WI38 (cell line): Measurements from ENCODE around the gene DCBLD2.

ENCODE experiments used
- H3K4me3 ChIP-seq: 2 replicates; pipeline ENCODE4 v1.5.1; 2011; ENCODE audit warnings: low read depth, mild to moderate bottlenecking, control low read depth, low read length
- CTCF ChIP-seq: IDR thresholded peaks from 2 replicates; pipeline ENCODE4 v1.5.1; 2012; ENCODE audit warnings: low read depth, mild to moderate bottlenecking, control low read depth, low read length

Gene DCBLD2

GRCh38 chr3:98902351-98902740, 851 bp upstream of the DCBLD2 start:
- peak overlapping the region; percentile 62 for H3K4me3 ChIP-seq
- TF ChIP-seq CTCF = no peak

DNA sequence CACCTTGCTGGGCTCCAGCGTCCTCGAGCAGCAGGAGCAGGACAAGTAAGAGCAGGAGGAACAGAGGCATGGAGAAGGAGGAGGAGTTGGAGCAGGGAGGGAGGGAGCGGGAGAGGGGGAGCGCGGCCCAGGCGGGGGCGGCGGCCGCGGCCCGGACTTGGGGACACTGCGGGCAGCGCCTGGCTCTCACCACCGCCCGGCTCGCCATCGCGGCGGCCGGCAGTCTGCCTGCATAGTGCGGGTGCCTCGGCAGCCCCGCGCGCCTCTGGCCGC, 440 bp downstream of the DCBLD2 start:
- peak overlapping the region; percentile 93 for H3K4me3 ChIP-seq
- no peak for TF ChIP-seq CTCF

DNA sequence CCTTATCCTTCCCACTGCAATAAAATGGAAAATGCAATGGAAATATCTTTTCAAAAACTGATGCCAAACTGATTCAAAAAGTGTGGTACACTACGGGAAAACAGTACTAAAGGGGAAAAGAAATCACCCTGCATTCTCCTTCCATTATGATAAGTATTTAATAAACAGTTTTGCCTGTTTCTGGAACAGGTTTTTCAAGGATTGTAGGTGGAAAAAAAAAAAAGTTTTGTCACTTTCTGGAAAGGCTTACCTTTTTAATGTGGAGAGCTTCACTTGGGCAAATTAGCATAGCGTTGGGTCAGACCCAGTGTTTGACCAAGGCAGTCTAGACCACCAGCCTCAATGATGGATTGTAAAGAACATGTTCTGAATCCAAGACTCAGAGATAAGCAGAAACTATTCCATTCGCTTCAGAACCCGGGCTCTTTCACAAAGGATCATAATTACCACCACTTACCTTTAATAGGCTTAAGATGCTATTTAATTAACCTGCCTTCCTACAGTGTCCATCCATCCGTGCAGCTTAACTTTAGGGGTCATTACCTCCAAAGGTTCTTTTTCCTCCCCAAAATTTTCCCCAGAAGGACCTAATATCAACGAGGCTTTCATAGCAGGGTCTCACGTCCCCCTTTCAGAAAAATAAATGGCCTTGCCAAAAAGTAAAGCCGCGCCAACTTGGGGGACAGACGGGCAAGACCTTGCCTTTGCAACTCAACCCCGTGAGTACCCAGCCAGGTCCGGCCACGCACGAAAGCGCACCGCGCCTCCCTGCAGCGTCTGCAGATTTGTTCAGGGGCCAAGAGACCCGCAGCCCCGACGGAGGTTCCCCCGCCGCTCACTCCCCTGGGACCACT, 1.0 kb downstream of the DCBLD2 start:
- no peak for TF ChIP-seq CTCF
- peak overlapping the region; percentile 93 for H3K4me3 ChIP-seq

- no peak for TF ChIP-seq CTCF
- H3K4me3 ChIP-seq = peak overlapping the region; percentile 35
Measured at GRCh38 chr3:98897701-98898100, 3.8 kb downstream of the DCBLD2 start.

- H3K4me3 ChIP-seq = no peak overlapping the region
- no peak for TF ChIP-seq CTCF
Measured at GRCh38 chr3:98894791-98895576, 6.5 kb downstream of the DCBLD2 start.

GRCh38 chr3:98893740-98894139, 7.8 kb downstream of the DCBLD2 start:
- no peak for TF ChIP-seq CTCF
- no peak overlapping the region for H3K4me3 ChIP-seq

- no peak overlapping the region for H3K4me3 ChIP-seq
- no peak for TF ChIP-seq CTCF
Measured at GRCh38 chr3:98892263-98892662, 9.2 kb downstream of the DCBLD2 start.
